ENCODE measurements around the gene PPP1R10.
"Not testable (repeated sequence)": the region's sequence is repeated elsewhere in the genome, so short reads cannot be mapped to it uniquely, and the experiment has no call there.

Gene PPP1R10

GRCh38 chr6:30616811-30617564 is at the start of gene PPP1R10:
Gene PPP1R10, minus strand, starts transcription at chr6:30617243. Its CDS starts 7,299 bp downstream, at chr6:30609944.
- Histone ChIP-seq H3K36me3 (ENCODE audit: insufficient read depth, low read length) (peaks cover 16% of the 10 kb centered on the region), H3K9me3 (ENCODE audit: control insufficient read depth, insufficient read depth, low read length) (no peaks in the 10 kb centered on the region), H3K4me1 (ENCODE audit: insufficient read depth, low read length) (peaks cover 6% of the 10 kb centered on the region; the same call in 1 of the 2 replicates), H3K9ac (ENCODE audit: low read depth, low read length) (peak within 1 kb of the TSS; percentile 99)

- H3K9ac ChIP-seq (ENCODE audit: low read depth, low read length); H3K9me3 ChIP-seq (ENCODE audit: control insufficient read depth, insufficient read depth, low read length); H3K4me1 ChIP-seq (ENCODE audit: insufficient read depth, low read length): not testable (repeated sequence)
- H3K36me3 ChIP-seq (ENCODE audit: insufficient read depth, low read length), result peaks cover 27% of the 10 kb centered on the region
These were observed 49.3 kb upstream of the PPP1R10 start for GRCh38 chr6:30666300-30666699.

GRCh38 chr6:30664994-30665767 is 48.1 kb upstream of the PPP1R10 start:
- no peaks in the 10 kb centered on the region for H3K4me1 ChIP-seq (ENCODE audit: insufficient read depth, low read length)
- H3K9me3 ChIP-seq (ENCODE audit: control insufficient read depth, insufficient read depth, low read length), result no peaks in the 10 kb centered on the region
- H3K9ac ChIP-seq (ENCODE audit: low read depth, low read length), result no peak overlapping the region
- H3K36me3 ChIP-seq (ENCODE audit: insufficient read depth, low read length), result peaks cover 29% of the 10 kb centered on the region

GRCh38 chr6:30657922-30658321 is 40.9 kb upstream of the PPP1R10 start:
- peaks cover 30% of the 10 kb centered on the region for H3K36me3 ChIP-seq (ENCODE audit: insufficient read depth, low read length)
- H3K9me3 ChIP-seq (ENCODE audit: control insufficient read depth, insufficient read depth, low read length); H3K9ac ChIP-seq (ENCODE audit: low read depth, low read length); H3K4me1 ChIP-seq (ENCODE audit: insufficient read depth, low read length): not testable (repeated sequence)

GRCh38 chr6:30657454-30657853 is 40.4 kb upstream of the PPP1R10 start:
- Histone ChIP-seq H3K4me1 (ENCODE audit: insufficient read depth, low read length) (no peaks in the 10 kb centered on the region), H3K9me3 (ENCODE audit: control insufficient read depth, insufficient read depth, low read length) (no peaks in the 10 kb centered on the region), H3K36me3 (ENCODE audit: insufficient read depth, low read length) (peaks cover 29% of the 10 kb centered on the region), H3K9ac (ENCODE audit: low read depth, low read length) (no peak overlapping the region)

- H3K4me1 ChIP-seq (ENCODE audit: insufficient read depth, low read length), result no peaks in the 10 kb centered on the region
- no peak overlapping the region for H3K9ac ChIP-seq (ENCODE audit: low read depth, low read length)
- peaks cover 25% of the 10 kb centered on the region for H3K36me3 ChIP-seq (ENCODE audit: insufficient read depth, low read length)
- no peaks in the 10 kb centered on the region for H3K9me3 ChIP-seq (ENCODE audit: control insufficient read depth, insufficient read depth, low read length)
These were observed 39.5 kb upstream of the PPP1R10 start for GRCh38 chr6:30656513-30656912.

- Histone ChIP-seq H3K9ac (ENCODE audit: low read depth, low read length) (no peak overlapping the region), H3K4me1 (ENCODE audit: insufficient read depth, low read length) (no peaks in the 10 kb centered on the region), H3K36me3 (ENCODE audit: insufficient read depth, low read length) (peaks cover 22% of the 10 kb centered on the region), H3K9me3 (ENCODE audit: control insufficient read depth, insufficient read depth, low read length) (no peaks in the 10 kb centered on the region)
These were observed 38.7 kb upstream of the PPP1R10 start for GRCh38 chr6:30655743-30656094.

- H3K4me1 ChIP-seq (ENCODE audit: insufficient read depth, low read length), result no peaks in the 10 kb centered on the region
- no peaks in the 10 kb centered on the region for H3K9me3 ChIP-seq (ENCODE audit: control insufficient read depth, insufficient read depth, low read length)
- peaks cover 19% of the 10 kb centered on the region for H3K36me3 ChIP-seq (ENCODE audit: insufficient read depth, low read length)
- no peak overlapping the region for H3K9ac ChIP-seq (ENCODE audit: low read depth, low read length)
These were observed 38.0 kb upstream of the PPP1R10 start for GRCh38 chr6:30654798-30655742.

GRCh38 chr6:30651143-30651542 is 34.1 kb upstream of the PPP1R10 start:
- H3K4me1 ChIP-seq (ENCODE audit: insufficient read depth, low read length), result no peaks in the 10 kb centered on the region
- peaks cover 12% of the 10 kb centered on the region for H3K36me3 ChIP-seq (ENCODE audit: insufficient read depth, low read length)
- no peaks in the 10 kb centered on the region for H3K9me3 ChIP-seq (ENCODE audit: control insufficient read depth, insufficient read depth, low read length)
- H3K9ac ChIP-seq (ENCODE audit: low read depth, low read length), result no peak overlapping the region

- Histone ChIP-seq H3K4me1 (ENCODE audit: insufficient read depth, low read length) (no peaks in the 10 kb centered on the region), H3K9me3 (ENCODE audit: control insufficient read depth, insufficient read depth, low read length) (no peaks in the 10 kb centered on the region), H3K36me3 (ENCODE audit: insufficient read depth, low read length) (peaks cover 9% of the 10 kb centered on the region), H3K9ac (ENCODE audit: low read depth, low read length) (peak overlapping the region; percentile 99)
These were observed 30.4 kb upstream of the PPP1R10 start for GRCh38 chr6:30647242-30648116.

GRCh38 chr6:30646450-30647241 is 29.6 kb upstream of the PPP1R10 start, which contains the start of gene C6orf136:
Gene C6orf136, plus strand, starts transcription at chr6:30647133. Its CDS starts 99 bp downstream, at chr6:30647232.
- peak within 1 kb of the TSS; percentile 99 for H3K9ac ChIP-seq (ENCODE audit: low read depth, low read length)
- peaks cover 5% of the 10 kb centered on the region; the same call in 1 of the 2 replicates for H3K36me3 ChIP-seq (ENCODE audit: insufficient read depth, low read length)
- H3K4me1 ChIP-seq (ENCODE audit: insufficient read depth, low read length), result no peaks in the 10 kb centered on the region
- no peaks in the 10 kb centered on the region for H3K9me3 ChIP-seq (ENCODE audit: control insufficient read depth, insufficient read depth, low read length)

- no peaks in the 10 kb centered on the region for H3K4me1 ChIP-seq (ENCODE audit: insufficient read depth, low read length)
- no peaks in the 10 kb centered on the region for H3K9me3 ChIP-seq (ENCODE audit: control insufficient read depth, insufficient read depth, low read length)
- peak overlapping the region; percentile 99; the same call in 1 of the 2 replicates for H3K9ac ChIP-seq (ENCODE audit: low read depth, low read length)
- peaks cover 5% of the 10 kb centered on the region; the same call in 1 of the 2 replicates for H3K36me3 ChIP-seq (ENCODE audit: insufficient read depth, low read length)
These were observed 28.9 kb upstream of the PPP1R10 start for GRCh38 chr6:30645989-30646388.

- no peak overlapping the region for H3K9ac ChIP-seq (ENCODE audit: low read depth, low read length)
- no peaks in the 10 kb centered on the region for H3K4me1 ChIP-seq (ENCODE audit: insufficient read depth, low read length)
- H3K9me3 ChIP-seq (ENCODE audit: control insufficient read depth, insufficient read depth, low read length), result no peaks in the 10 kb centered on the region
- peaks cover 5% of the 10 kb centered on the region; the same call in 1 of the 2 replicates for H3K36me3 ChIP-seq (ENCODE audit: insufficient read depth, low read length)
These were observed 27.7 kb upstream of the PPP1R10 start for GRCh38 chr6:30644769-30645168.

All from ES-I3 (cell line).